GM23338 (cell line): ENCODE data around the gene CYP3A7. TPM values are rescaled to one million over a fixed set of nuclear protein-coding genes. Genes with fewer than 3 reads are reported as not detected.

Experiments
- ATAC-seq: fragments of 200-7000 bp; cut with Tn5 transposase; 3 replicates; pipeline ENCODE4 v1.9.1; 2020
- DNase-seq: peaks from one replicate; pipeline ENCODE4 v3.0.0-alpha.2; 2015; ENCODE audit warnings: low spot score
- H2AFZ ChIP-seq: fragments of 200-600 bp; sonication (generic); 2 replicates; pipeline ENCODE4 v1.8.0; 2016; ENCODE audit warnings: antibody characterized with exemption, mild to moderate bottlenecking, moderate library complexity
- H3F3A ChIP-seq: fragments of 200-600 bp; sonication (generic); replicated peaks from 2 replicates; pipeline ENCODE4 v1.8.0; 2017; ENCODE audit warnings: antibody characterized with exemption, mixed run types, low read depth
- H3K27ac ChIP-seq: fragments of 200-600 bp; sonication (generic); 2 replicates; pipeline ENCODE4 v1.6.1; 2016; ENCODE audit warnings: low read depth
- H3K27me3 ChIP-seq: fragments of 200-600 bp; sonication (generic); 2 replicates; pipeline ENCODE4 v1.8.0; 2016; ENCODE audit warnings: mild to moderate bottlenecking, mixed run types, moderate library complexity; ENCODE audit not compliant: insufficient read depth
- H3K36me3 ChIP-seq: fragments of 200-600 bp; sonication (generic); 2 replicates; pipeline ENCODE4 v1.8.0; 2016; ENCODE audit warnings: mild to moderate bottlenecking; ENCODE audit not compliant: insufficient read depth
- H3K4me1 ChIP-seq: fragments of 200-600 bp; sonication (generic); 2 replicates; pipeline ENCODE4 v1.8.0; 2016; ENCODE audit warnings: mild to moderate bottlenecking, moderate library complexity; ENCODE audit not compliant: insufficient read depth
- H3K4me2 ChIP-seq: fragments of 200-600 bp; sonication (generic); 2 replicates; pipeline ENCODE4 v1.7.1; 2017; ENCODE audit warnings: mixed run types
- H3K4me3 ChIP-seq: fragments of 200-600 bp; sonication (generic); 2 replicates; pipeline ENCODE4 v1.6.1; 2016; ENCODE audit warnings: mixed run types
- H3K79me2 ChIP-seq: fragments of 200-600 bp; sonication (generic); replicated peaks from 2 replicates; pipeline ENCODE4 v1.8.0; 2017; ENCODE audit warnings: mild to moderate bottlenecking; ENCODE audit not compliant: insufficient read depth
- H3K9me2 ChIP-seq: fragments of 200-600 bp; sonication (generic); 2 replicates; pipeline ENCODE4 v1.8.0; 2017; ENCODE audit not compliant: insufficient read depth
- H4K20me1 ChIP-seq: fragments of 200-600 bp; sonication (generic); replicated peaks from 2 replicates; pipeline ENCODE4 v1.8.0; 2017; ENCODE audit warnings: mild to moderate bottlenecking; ENCODE audit not compliant: insufficient read depth
- H3K27ac Mint-ChIP-seq: 2 replicates; pipeline ENCODE4 v1.8.0; 2020; ENCODE audit warnings: inconsistent platforms, mild to moderate bottlenecking, moderate library complexity, mixed read lengths
- H3K27me3 Mint-ChIP-seq: 3 replicates; pipeline ENCODE4 v1.8.0; 2022; ENCODE audit warnings: low read depth, mild to moderate bottlenecking, moderate library complexity, mixed read lengths, inconsistent platforms; ENCODE audit not compliant: insufficient read depth, poor library complexity
- H3K36me3 Mint-ChIP-seq: 3 replicates; pipeline ENCODE4 v1.8.0; 2021; ENCODE audit warnings: low read depth, mild to moderate bottlenecking, inconsistent platforms, moderate library complexity, mixed read lengths
- H3K4me1 Mint-ChIP-seq: 3 replicates; pipeline ENCODE4 v1.8.0; 2020; ENCODE audit warnings: mild to moderate bottlenecking, inconsistent platforms, mixed read lengths
- H3K4me3 Mint-ChIP-seq: 3 replicates; pipeline ENCODE4 v1.8.0; 2021; ENCODE audit warnings: moderate library complexity, mild to moderate bottlenecking, inconsistent platforms, mixed read lengths
- H3K9me3 Mint-ChIP-seq: 3 replicates; pipeline ENCODE4 v1.8.0; 2020; ENCODE audit warnings: moderate library complexity, mild to moderate bottlenecking, inconsistent platforms, mixed read lengths
- CREB1 ChIP-seq: fragments of 250-450 bp; sonication (Bioruptor Pico); IDR thresholded peaks from 2 replicates; pipeline ENCODE4 v1.5.0; 2020; ENCODE audit warnings: low read depth, mild to moderate bottlenecking, moderate library complexity
- EZH2 ChIP-seq: fragments of 200-600 bp; sonication (generic); IDR thresholded peaks from one replicate; pipeline ENCODE4 v1.8.0; 2017; ENCODE audit warnings: antibody characterized with exemption, mild to moderate bottlenecking, low read depth; ENCODE audit not compliant: unreplicated experiment
- EZH2phosphoT487 ChIP-seq: fragments of 200-600 bp; sonication (generic); IDR thresholded peaks from one replicate; pipeline ENCODE4 v1.8.1; 2018; ENCODE audit warnings: antibody characterized with exemption; ENCODE audit not compliant: unreplicated experiment
- JUNB ChIP-seq: IDR thresholded peaks from one replicate; pipeline ENCODE4 v1.6.1; 2016; ENCODE audit warnings: antibody characterized with exemption; ENCODE audit not compliant: unreplicated experiment
- NANOG ChIP-seq: IDR thresholded peaks from 2 replicates; pipeline ENCODE4 v1.6.1; 2016; ENCODE audit warnings: antibody characterized with exemption, borderline replicate concordance
- POLR2AphosphoS5 ChIP-seq: IDR thresholded peaks from 2 replicates; pipeline ENCODE4 v1.6.1; 2016; ENCODE audit warnings: antibody characterized with exemption, low read depth
- STAT1 ChIP-seq: IDR thresholded peaks from one replicate; pipeline ENCODE4 v1.6.1; 2016; ENCODE audit warnings: antibody characterized with exemption; ENCODE audit not compliant: unreplicated experiment
- ZNF114 ChIP-seq: fragments of 250-450 bp; sonication (Bioruptor Pico); IDR thresholded peaks from 2 replicates; pipeline ENCODE4 v1.5.0; 2020; ENCODE audit warnings: mild to moderate bottlenecking, moderate library complexity
- ZNF331 ChIP-seq: fragments of 250-450 bp; sonication (Bioruptor Pico); IDR thresholded peaks from 2 replicates; pipeline ENCODE4 v1.5.0; 2020; ENCODE audit warnings: low read depth, mild to moderate bottlenecking, moderate library complexity
- polyA plus RNA-seq: library from polyadenylated mRNA; unstranded; fragments of >200 nt; fragmentation: Nextera tagmentation; extraction: Ambion mirVana; gene quantifications from 2 replicates; pipeline ENCODE4 v1.2.1, GENCODE V29; 2016
- total RNA-seq: library from RNA; depleted of rRNA; stranded (reverse); fragments of >200 nt; shearing (Covaris generic); gene quantifications from 2 replicates; pipeline ENCODE4 v1.2.3, GENCODE V29; 2014
- TF ChIP-seq, protein P1 (sequence below): IDR thresholded peaks from one replicate; pipeline ENCODE4 v1.6.1; 2018; ENCODE audit warnings: antibody characterized with exemption; ENCODE audit not compliant: unreplicated experiment
- TF ChIP-seq, protein P2 (sequence below): fragments of 250-450 bp; sonication (Bioruptor Pico); IDR thresholded peaks from 2 replicates; pipeline ENCODE4 v1.5.0; 2020; ENCODE audit warnings: mild to moderate bottlenecking, moderate library complexity
- TF ChIP-seq, protein P3 (sequence below): IDR thresholded peaks from 2 replicates; pipeline ENCODE4 v1.6.1; 2016; ENCODE audit warnings: antibody characterized with exemption
- TF ChIP-seq, protein P4 (sequence below), 2 experiments: fragments of 200-600 bp in 1 of 2; sonication (generic) in 1 of 2; conservative IDR thresholded peaks; 2 replicates each; pipeline versions ENCODE4 v1.5.1 to v1.6.1; 2016 to 2017; ENCODE audit warnings: antibody characterized with exemption in 2 of 2, low read depth in 2 of 2, mild to moderate bottlenecking in 2 of 2, moderate library complexity in 1 of 2

CYP3A7 gene
- total and polyA plus RNA-seq, 2 experiments from 2014 or later: 0.19 TPM; not detected in 1

DNA sequence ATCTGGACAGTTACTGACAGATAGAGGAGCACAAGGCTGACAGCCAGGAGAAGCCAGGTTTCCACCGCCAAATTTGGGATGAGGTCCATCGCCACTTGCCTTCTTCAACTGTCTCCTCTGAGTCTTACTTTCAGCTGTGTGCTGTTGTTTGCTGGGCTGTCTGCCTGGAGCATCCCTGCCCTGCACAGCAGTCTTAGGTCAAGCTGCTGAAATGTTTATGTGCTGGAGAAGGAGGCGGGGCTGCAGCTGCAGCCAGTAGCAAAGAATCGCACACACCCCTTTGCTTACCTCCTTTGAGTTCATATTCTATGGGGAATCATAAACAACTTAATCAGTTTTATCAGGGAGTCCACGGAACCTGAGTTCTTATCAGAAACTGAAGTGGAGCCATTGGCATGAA is 35.0 kb downstream of the CYP3A7 start:
- H3K4me1 Mint-ChIP-seq: peaks cover 10% of the 10 kb centered on the region
- H3K79me2 ChIP-seq: no peaks in the 10 kb centered on the region
- H3K27me3 ChIP-seq: no peaks in the 10 kb centered on the region
- H3K36me3 Mint-ChIP-seq: no peaks in the 10 kb centered on the region
- no peaks in the 10 kb centered on the region; the same call in 2 of the 3 replicates for H3K9me3 Mint-ChIP-seq
- no peak overlapping the region for H3K4me3 Mint-ChIP-seq
- H2AFZ ChIP-seq: no peak overlapping the region
- ATAC-seq (no peak), DNase-seq (no peak)
- no peak overlapping the region for H3K27ac ChIP-seq
- no peaks in the 10 kb centered on the region for H3K36me3 ChIP-seq
- H3K27ac Mint-ChIP-seq: no peak overlapping the region
- TF ChIP-seq, protein P1, sequence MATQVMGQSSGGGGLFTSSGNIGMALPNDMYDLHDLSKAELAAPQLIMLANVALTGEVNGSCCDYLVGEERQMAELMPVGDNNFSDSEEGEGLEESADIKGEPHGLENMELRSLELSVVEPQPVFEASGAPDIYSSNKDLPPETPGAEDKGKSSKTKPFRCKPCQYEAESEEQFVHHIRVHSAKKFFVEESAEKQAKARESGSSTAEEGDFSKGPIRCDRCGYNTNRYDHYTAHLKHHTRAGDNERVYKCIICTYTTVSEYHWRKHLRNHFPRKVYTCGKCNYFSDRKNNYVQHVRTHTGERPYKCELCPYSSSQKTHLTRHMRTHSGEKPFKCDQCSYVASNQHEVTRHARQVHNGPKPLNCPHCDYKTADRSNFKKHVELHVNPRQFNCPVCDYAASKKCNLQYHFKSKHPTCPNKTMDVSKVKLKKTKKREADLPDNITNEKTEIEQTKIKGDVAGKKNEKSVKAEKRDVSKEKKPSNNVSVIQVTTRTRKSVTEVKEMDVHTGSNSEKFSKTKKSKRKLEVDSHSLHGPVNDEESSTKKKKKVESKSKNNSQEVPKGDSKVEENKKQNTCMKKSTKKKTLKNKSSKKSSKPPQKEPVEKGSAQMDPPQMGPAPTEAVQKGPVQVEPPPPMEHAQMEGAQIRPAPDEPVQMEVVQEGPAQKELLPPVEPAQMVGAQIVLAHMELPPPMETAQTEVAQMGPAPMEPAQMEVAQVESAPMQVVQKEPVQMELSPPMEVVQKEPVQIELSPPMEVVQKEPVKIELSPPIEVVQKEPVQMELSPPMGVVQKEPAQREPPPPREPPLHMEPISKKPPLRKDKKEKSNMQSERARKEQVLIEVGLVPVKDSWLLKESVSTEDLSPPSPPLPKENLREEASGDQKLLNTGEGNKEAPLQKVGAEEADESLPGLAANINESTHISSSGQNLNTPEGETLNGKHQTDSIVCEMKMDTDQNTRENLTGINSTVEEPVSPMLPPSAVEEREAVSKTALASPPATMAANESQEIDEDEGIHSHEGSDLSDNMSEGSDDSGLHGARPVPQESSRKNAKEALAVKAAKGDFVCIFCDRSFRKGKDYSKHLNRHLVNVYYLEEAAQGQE: no peak
- TF ChIP-seq CREB1 (CRISPR knock-in tag) (no peak), NANOG (no peak), POLR2AphosphoS5 (no peak), ZNF114 (CRISPR knock-in tag) (no peak), ZNF331 (CRISPR knock-in tag) (no peak), STAT1 (no peak), EZH2phosphoT487 (no peak), JUNB (no peak), EZH2 (no peak)
- TF ChIP-seq, protein P2, sequence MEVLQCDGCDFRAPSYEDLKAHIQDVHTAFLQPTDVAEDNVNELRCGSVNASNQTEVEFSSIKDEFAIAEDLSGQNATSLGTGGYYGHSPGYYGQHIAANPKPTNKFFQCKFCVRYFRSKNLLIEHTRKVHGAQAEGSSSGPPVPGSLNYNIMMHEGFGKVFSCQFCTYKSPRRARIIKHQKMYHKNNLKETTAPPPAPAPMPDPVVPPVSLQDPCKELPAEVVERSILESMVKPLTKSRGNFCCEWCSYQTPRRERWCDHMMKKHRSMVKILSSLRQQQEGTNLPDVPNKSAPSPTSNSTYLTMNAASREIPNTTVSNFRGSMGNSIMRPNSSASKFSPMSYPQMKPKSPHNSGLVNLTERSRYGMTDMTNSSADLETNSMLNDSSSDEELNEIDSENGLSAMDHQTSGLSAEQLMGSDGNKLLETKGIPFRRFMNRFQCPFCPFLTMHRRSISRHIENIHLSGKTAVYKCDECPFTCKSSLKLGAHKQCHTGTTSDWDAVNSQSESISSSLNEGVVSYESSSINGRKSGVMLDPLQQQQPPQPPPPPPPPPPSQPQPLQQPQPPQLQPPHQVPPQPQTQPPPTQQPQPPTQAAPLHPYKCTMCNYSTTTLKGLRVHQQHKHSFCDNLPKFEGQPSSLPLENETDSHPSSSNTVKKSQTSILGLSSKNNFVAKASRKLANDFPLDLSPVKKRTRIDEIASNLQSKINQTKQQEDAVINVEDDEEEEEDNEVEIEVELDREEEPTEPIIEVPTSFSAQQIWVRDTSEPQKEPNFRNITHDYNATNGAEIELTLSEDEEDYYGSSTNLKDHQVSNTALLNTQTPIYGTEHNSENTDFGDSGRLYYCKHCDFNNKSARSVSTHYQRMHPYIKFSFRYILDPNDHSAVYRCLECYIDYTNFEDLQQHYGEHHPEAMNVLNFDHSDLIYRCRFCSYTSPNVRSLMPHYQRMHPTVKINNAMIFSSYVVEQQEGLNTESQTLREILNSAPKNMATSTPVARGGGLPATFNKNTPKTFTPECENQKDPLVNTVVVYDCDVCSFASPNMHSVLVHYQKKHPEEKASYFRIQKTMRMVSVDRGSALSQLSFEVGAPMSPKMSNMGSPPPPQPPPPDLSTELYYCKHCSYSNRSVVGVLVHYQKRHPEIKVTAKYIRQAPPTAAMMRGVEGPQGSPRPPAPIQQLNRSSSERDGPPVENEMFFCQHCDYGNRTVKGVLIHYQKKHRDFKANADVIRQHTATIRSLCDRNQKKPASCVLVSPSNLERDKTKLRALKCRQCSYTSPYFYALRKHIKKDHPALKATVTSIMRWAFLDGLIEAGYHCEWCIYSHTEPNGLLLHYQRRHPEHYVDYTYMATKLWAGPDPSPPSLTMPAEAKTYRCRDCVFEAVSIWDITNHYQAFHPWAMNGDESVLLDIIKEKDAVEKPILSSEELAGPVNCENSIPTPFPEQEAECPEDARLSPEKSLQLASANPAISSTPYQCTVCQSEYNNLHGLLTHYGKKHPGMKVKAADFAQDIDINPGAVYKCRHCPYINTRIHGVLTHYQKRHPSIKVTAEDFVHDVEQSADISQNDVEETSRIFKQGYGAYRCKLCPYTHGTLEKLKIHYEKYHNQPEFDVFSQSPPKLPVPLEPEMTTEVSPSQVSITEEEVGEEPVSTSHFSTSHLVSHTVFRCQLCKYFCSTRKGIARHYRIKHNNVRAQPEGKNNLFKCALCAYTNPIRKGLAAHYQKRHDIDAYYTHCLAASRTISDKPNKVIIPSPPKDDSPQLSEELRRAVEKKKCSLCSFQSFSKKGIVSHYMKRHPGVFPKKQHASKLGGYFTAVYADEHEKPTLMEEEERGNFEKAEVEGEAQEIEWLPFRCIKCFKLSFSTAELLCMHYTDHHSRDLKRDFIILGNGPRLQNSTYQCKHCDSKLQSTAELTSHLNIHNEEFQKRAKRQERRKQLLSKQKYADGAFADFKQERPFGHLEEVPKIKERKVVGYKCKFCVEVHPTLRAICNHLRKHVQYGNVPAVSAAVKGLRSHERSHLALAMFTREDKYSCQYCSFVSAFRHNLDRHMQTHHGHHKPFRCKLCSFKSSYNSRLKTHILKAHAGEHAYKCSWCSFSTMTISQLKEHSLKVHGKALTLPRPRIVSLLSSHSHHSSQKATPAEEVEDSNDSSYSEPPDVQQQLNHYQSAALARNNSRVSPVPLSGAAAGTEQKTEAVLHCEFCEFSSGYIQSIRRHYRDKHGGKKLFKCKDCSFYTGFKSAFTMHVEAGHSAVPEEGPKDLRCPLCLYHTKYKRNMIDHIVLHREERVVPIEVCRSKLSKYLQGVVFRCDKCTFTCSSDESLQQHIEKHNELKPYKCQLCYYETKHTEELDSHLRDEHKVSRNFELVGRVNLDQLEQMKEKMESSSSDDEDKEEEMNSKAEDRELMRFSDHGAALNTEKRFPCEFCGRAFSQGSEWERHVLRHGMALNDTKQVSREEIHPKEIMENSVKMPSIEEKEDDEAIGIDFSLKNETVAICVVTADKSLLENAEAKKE (CRISPR knock-in tag): no peak
- TF ChIP-seq, protein P3, sequence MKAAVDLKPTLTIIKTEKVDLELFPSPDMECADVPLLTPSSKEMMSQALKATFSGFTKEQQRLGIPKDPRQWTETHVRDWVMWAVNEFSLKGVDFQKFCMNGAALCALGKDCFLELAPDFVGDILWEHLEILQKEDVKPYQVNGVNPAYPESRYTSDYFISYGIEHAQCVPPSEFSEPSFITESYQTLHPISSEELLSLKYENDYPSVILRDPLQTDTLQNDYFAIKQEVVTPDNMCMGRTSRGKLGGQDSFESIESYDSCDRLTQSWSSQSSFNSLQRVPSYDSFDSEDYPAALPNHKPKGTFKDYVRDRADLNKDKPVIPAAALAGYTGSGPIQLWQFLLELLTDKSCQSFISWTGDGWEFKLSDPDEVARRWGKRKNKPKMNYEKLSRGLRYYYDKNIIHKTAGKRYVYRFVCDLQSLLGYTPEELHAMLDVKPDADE: no peak
- TF ChIP-seq, protein P4, sequence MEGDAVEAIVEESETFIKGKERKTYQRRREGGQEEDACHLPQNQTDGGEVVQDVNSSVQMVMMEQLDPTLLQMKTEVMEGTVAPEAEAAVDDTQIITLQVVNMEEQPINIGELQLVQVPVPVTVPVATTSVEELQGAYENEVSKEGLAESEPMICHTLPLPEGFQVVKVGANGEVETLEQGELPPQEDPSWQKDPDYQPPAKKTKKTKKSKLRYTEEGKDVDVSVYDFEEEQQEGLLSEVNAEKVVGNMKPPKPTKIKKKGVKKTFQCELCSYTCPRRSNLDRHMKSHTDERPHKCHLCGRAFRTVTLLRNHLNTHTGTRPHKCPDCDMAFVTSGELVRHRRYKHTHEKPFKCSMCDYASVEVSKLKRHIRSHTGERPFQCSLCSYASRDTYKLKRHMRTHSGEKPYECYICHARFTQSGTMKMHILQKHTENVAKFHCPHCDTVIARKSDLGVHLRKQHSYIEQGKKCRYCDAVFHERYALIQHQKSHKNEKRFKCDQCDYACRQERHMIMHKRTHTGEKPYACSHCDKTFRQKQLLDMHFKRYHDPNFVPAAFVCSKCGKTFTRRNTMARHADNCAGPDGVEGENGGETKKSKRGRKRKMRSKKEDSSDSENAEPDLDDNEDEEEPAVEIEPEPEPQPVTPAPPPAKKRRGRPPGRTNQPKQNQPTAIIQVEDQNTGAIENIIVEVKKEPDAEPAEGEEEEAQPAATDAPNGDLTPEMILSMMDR (conservative IDR thresholded peaks at IDR 0.05; ENCODE audit: low read depth in 2 of 2): no peak
- H3K4me3 ChIP-seq: no peak overlapping the region
- no peaks in the 10 kb centered on the region for H4K20me1 ChIP-seq
- H3F3A ChIP-seq: no peaks in the 10 kb centered on the region
- H3K9me2 ChIP-seq: no peaks in the 10 kb centered on the region; the same call in 1 of the 2 replicates
- no peaks in the 10 kb centered on the region for H3K4me1 ChIP-seq
- no peaks in the 10 kb centered on the region for H3K27me3 Mint-ChIP-seq
- no peak overlapping the region for H3K4me2 ChIP-seq
